ENCODE results near the gene AUTS2. TPM values are rescaled to one million over a fixed set of nuclear protein-coding genes. Genes with fewer than 3 reads are reported as not detected.

AUTS2 gene
- total and polyA plus RNA-seq, 2 experiments from 2014 or later, result 32.0 to 91.0 TPM

DNA sequence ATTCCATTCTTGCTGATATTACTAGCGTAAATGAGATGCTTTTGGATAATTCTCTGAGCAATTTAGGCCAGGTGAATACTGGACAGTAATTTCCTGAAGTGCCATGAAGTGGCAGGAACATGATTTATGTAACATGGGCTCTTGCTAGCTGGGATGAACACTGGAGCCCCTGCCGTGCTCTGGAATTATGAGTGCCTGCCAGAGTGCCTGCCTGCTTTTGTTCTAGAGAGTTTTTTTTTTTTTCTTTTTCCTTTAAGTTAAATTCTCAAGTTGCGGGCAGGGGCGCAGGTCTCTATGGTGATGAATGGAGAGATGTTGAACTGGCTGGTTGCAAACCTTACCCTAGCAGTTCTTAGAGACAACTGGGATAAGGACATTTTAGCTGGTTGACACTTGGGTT, 165.9 kb downstream of the AUTS2 start:
- Histone ChIP-seq H3K4me1 (ENCODE audit: insufficient read depth) (0 out of 2 replicates have a peak, but pooled peaks cover 5% of the 10 kb centered on the region), H3K4me2 (no peak overlapping the region), H3K4me3 (no peak overlapping the region), H3K27ac (ENCODE audit: low read depth) (no peak overlapping the region), H3K36me3 (ENCODE audit: insufficient read depth) (no peaks in the 10 kb centered on the region), H3K27me3 (ENCODE audit: insufficient read depth) (no peaks in the 10 kb centered on the region), H3K79me2 (replicated peaks; ENCODE audit: insufficient read depth) (no peaks in the 10 kb centered on the region), H3K9me2 (ENCODE audit: insufficient read depth) (no peaks in the 10 kb centered on the region), H4K20me1 (replicated peaks; ENCODE audit: insufficient read depth) (no peaks in the 10 kb centered on the region), H3F3A (replicated peaks; ENCODE audit: low read depth) (no peaks in the 10 kb centered on the region), H2AFZ (no peak overlapping the region)
- Mint-ChIP-seq H3K4me3 (no peak overlapping the region), H3K27me3 (ENCODE audit: insufficient read depth, low read depth, poor library complexity) (no peaks in the 10 kb centered on the region), H3K4me1 (peaks cover 8% of the 10 kb centered on the region; the same call in 2 of the 3 replicates), H3K27ac (no peak overlapping the region), H3K9me3 (no peaks in the 10 kb centered on the region), H3K36me3 (ENCODE audit: low read depth) (no peaks in the 10 kb centered on the region)
- no peak for TF ChIP-seq NANOG (IDR thresholded peaks at IDR 0.05; ENCODE audit: borderline replicate concordance)
- TF ChIP-seq, protein P1, sequence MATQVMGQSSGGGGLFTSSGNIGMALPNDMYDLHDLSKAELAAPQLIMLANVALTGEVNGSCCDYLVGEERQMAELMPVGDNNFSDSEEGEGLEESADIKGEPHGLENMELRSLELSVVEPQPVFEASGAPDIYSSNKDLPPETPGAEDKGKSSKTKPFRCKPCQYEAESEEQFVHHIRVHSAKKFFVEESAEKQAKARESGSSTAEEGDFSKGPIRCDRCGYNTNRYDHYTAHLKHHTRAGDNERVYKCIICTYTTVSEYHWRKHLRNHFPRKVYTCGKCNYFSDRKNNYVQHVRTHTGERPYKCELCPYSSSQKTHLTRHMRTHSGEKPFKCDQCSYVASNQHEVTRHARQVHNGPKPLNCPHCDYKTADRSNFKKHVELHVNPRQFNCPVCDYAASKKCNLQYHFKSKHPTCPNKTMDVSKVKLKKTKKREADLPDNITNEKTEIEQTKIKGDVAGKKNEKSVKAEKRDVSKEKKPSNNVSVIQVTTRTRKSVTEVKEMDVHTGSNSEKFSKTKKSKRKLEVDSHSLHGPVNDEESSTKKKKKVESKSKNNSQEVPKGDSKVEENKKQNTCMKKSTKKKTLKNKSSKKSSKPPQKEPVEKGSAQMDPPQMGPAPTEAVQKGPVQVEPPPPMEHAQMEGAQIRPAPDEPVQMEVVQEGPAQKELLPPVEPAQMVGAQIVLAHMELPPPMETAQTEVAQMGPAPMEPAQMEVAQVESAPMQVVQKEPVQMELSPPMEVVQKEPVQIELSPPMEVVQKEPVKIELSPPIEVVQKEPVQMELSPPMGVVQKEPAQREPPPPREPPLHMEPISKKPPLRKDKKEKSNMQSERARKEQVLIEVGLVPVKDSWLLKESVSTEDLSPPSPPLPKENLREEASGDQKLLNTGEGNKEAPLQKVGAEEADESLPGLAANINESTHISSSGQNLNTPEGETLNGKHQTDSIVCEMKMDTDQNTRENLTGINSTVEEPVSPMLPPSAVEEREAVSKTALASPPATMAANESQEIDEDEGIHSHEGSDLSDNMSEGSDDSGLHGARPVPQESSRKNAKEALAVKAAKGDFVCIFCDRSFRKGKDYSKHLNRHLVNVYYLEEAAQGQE (IDR thresholded peaks at IDR 0.05; ENCODE audit: unreplicated experiment), result no peak
- no peak for TF ChIP-seq STAT1 (IDR thresholded peaks at IDR 0.05; ENCODE audit: unreplicated experiment)
- TF ChIP-seq EZH2 (IDR thresholded peaks at IDR 0.05; ENCODE audit: low read depth, unreplicated experiment), result no peak
- TF ChIP-seq EZH2phosphoT487 (IDR thresholded peaks at IDR 0.05; ENCODE audit: unreplicated experiment), result no peak
- no peak for TF ChIP-seq POLR2AphosphoS5 (IDR thresholded peaks at IDR 0.05; ENCODE audit: low read depth)
- no peak for TF ChIP-seq ZNF114 (CRISPR knock-in tag; IDR thresholded peaks at IDR 0.05)
- TF ChIP-seq, protein P2, sequence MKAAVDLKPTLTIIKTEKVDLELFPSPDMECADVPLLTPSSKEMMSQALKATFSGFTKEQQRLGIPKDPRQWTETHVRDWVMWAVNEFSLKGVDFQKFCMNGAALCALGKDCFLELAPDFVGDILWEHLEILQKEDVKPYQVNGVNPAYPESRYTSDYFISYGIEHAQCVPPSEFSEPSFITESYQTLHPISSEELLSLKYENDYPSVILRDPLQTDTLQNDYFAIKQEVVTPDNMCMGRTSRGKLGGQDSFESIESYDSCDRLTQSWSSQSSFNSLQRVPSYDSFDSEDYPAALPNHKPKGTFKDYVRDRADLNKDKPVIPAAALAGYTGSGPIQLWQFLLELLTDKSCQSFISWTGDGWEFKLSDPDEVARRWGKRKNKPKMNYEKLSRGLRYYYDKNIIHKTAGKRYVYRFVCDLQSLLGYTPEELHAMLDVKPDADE (IDR thresholded peaks at IDR 0.05), result no peak
- no peak for TF ChIP-seq ZNF331 (CRISPR knock-in tag; IDR thresholded peaks at IDR 0.05; ENCODE audit: low read depth)
- ATAC-seq (no peak), DNase-seq (ENCODE audit: low spot score) (no peak)

DNA sequence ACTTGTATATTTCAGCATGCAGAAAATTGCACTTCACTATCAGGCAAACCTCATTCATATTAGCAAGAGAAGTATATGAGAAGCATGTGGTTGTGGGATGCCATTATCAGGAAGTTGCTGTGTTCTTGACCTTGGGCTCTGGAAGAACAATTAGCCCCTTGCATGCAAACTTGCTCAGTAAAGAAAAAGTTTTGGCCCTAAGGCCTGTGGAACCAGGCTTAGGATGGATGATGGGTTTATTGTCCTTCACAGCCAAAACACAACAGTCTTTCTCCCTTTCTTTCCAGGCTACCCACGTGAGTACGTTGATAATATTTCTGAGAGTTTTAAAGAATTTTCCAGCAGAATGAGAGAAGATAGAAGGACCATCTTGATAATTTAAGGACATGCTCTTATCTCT, 166.4 kb downstream of the AUTS2 start:
- H2AFZ ChIP-seq, result no peak overlapping the region
- DNase-seq (ENCODE audit: low spot score) (no peak), ATAC-seq (no peak)
- no peak overlapping the region for H3K27ac Mint-ChIP-seq
- no peak overlapping the region for H3K4me3 ChIP-seq
- H3K27ac ChIP-seq (ENCODE audit: low read depth), result no peak overlapping the region
- no peaks in the 10 kb centered on the region for H4K20me1 ChIP-seq (replicated peaks; ENCODE audit: insufficient read depth)
- no peak overlapping the region for H3K4me2 ChIP-seq
- no peaks in the 10 kb centered on the region for H3K36me3 ChIP-seq (ENCODE audit: insufficient read depth)
- 0 out of 2 replicates have a peak, but pooled peaks cover 5% of the 10 kb centered on the region for H3K4me1 ChIP-seq (ENCODE audit: insufficient read depth)
- no peaks in the 10 kb centered on the region for H3F3A ChIP-seq (replicated peaks; ENCODE audit: low read depth)
- no peaks in the 10 kb centered on the region for H3K9me2 ChIP-seq (ENCODE audit: insufficient read depth)
- H3K79me2 ChIP-seq (replicated peaks; ENCODE audit: insufficient read depth), result no peaks in the 10 kb centered on the region
- no peaks in the 10 kb centered on the region for H3K27me3 Mint-ChIP-seq (ENCODE audit: insufficient read depth, low read depth, poor library complexity)
- no peaks in the 10 kb centered on the region for H3K36me3 Mint-ChIP-seq (ENCODE audit: low read depth)
- H3K4me3 Mint-ChIP-seq, result no peak overlapping the region
- no peaks in the 10 kb centered on the region for H3K9me3 Mint-ChIP-seq
- peaks cover 8% of the 10 kb centered on the region; the same call in 2 of the 3 replicates for H3K4me1 Mint-ChIP-seq
- H3K27me3 ChIP-seq (ENCODE audit: insufficient read depth), result no peaks in the 10 kb centered on the region
- TF ChIP-seq, protein P3, sequence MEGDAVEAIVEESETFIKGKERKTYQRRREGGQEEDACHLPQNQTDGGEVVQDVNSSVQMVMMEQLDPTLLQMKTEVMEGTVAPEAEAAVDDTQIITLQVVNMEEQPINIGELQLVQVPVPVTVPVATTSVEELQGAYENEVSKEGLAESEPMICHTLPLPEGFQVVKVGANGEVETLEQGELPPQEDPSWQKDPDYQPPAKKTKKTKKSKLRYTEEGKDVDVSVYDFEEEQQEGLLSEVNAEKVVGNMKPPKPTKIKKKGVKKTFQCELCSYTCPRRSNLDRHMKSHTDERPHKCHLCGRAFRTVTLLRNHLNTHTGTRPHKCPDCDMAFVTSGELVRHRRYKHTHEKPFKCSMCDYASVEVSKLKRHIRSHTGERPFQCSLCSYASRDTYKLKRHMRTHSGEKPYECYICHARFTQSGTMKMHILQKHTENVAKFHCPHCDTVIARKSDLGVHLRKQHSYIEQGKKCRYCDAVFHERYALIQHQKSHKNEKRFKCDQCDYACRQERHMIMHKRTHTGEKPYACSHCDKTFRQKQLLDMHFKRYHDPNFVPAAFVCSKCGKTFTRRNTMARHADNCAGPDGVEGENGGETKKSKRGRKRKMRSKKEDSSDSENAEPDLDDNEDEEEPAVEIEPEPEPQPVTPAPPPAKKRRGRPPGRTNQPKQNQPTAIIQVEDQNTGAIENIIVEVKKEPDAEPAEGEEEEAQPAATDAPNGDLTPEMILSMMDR (conservative IDR thresholded peaks at IDR 0.05; ENCODE audit: low read depth in 2 of 2), result no peak
- no peak for TF ChIP-seq EZH2phosphoT487 (IDR thresholded peaks at IDR 0.05; ENCODE audit: unreplicated experiment)
- no peak for TF ChIP-seq ZNF331 (CRISPR knock-in tag; IDR thresholded peaks at IDR 0.05; ENCODE audit: low read depth)
- no peak for TF ChIP-seq ZNF114 (CRISPR knock-in tag; IDR thresholded peaks at IDR 0.05)
- TF ChIP-seq CREB1 (CRISPR knock-in tag; IDR thresholded peaks at IDR 0.05; ENCODE audit: low read depth), result no peak
- TF ChIP-seq EZH2 (IDR thresholded peaks at IDR 0.05; ENCODE audit: low read depth, unreplicated experiment), result no peak
- TF ChIP-seq STAT1 (IDR thresholded peaks at IDR 0.05; ENCODE audit: unreplicated experiment), result no peak
- TF ChIP-seq, protein P1 (IDR thresholded peaks at IDR 0.05; ENCODE audit: unreplicated experiment), result no peak
- TF ChIP-seq, protein P2 (IDR thresholded peaks at IDR 0.05), result no peak
- TF ChIP-seq NANOG (IDR thresholded peaks at IDR 0.05; ENCODE audit: borderline replicate concordance), result no peak
- no peak for TF ChIP-seq JUNB (IDR thresholded peaks at IDR 0.05; ENCODE audit: unreplicated experiment)

Measured in GM23338 (cell line).